ENCODE results near the gene IGSF21.

- TF ChIP-seq PRDM15 (CRISPR knock-in tag; IDR thresholded peaks at IDR 0.05) (no peak), RELA (CRISPR knock-in tag; IDR thresholded peaks at IDR 0.05; ENCODE audit: borderline replicate concordance) (no peak)
These were observed 79.5 kb downstream of the IGSF21 start for GRCh38 chr1:18187054-18187453.

Data from WTC11 (cell line).